Vein endothelial cell (primary cell): ENCODE results near the gene PRKAA2. TPM values are rescaled to one million over a fixed set of nuclear protein-coding genes. Genes with fewer than 3 reads are reported as not detected.

Source experiments
- small RNA-seq: library from RNA; depleted of rRNA; stranded (forward); fragments of <200 nt; gene quantifications from one replicate; pipeline ENCODE3, GENCODE V24; 2012
- total RNA-seq: library from RNA; depleted of rRNA; stranded (reverse); fragments of >200 nt; gene quantifications from 2 replicates; pipeline ENCODE4 v1.2.3, GENCODE V29; 2012

PRKAA2 gene
- 3.3 and 3.9 TPM in 2 replicates for total RNA-seq

DNA sequence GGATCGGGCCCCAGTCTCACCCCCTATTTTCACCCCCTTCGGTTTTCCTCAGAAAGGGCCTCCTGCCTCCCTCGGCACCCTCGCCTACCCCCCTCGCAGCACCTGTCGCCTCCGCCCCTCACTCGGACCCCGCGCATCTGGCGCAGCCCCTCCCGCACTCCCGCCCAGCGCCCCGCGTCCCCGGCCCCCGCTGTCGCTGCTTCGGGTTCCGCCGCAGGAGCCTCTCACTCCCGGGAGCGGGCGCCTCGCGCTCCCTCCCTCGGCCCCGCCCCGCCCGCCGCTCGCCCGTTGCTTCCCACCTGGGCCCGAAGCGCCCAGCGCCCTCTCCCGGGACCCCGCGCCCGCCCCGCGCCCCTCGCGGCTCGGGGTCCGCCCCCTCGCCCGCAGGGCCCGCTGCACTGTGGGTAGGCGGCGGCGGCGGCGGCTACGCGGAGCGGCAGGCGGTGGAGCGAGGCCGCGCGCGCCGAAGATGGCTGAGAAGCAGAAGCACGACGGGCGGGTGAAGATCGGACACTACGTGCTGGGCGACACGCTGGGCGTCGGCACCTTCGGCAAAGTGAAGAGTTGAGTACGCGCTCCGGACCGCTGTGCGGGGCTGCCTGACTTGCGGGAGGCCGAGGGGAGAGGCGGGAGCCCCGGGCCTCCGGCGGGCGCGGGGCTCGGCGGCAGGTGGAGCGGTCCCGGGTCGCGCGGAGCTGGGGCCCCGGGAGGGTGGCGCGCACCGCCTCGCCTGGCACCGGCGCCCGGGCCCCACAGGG, at the start of gene PRKAA2:
PRKAA2 (plus strand) TSS at position 396 of the 758 bp plus-strand sequence; CDS start at position 470, 74 bp downstream.

Small RNA genes lying within 50 kb of the gene (small RNA-seq; reads per million reads assigned to genes)
- not detected for gene AC099789.1

Other genes with a start within 250 kb of the PRKAA2 start
- gene PLPP3, start 65.8 kb upstream of the PRKAA2 start, total RNA-seq: 44.6 and 59.4 TPM in 2 replicates
- gene FYB2, start 174.1 kb downstream of the PRKAA2 start, total RNA-seq: not detected in 2 replicates
- not detected in 2 replicates for gene C8A, start 209.5 kb downstream of the PRKAA2 start, total RNA-seq